Measurements from ENCODE around the gene CTDSPL2. TPM values are rescaled to one million over a fixed set of nuclear protein-coding genes. Genes with fewer than 3 reads are reported as not detected.
"Not testable (repeated sequence)": the region's sequence is repeated elsewhere in the genome, so short reads cannot be mapped to it uniquely, and the experiment has no call there.

Gene CTDSPL2
- total RNA-seq, 4 donors from 2014 or later, result 52.0 to 84.8 (median 62.8) TPM

GRCh38 chr15:44530653-44531052, 103.2 kb downstream of the CTDSPL2 start:
- no peaks in the 10 kb centered on the region for H3K27me3 ChIP-seq
- 92 to 98% methylated on average over 3 of the region's 3 CpGs for WGBS, 2 donors (ENCODE audit: low coverage in 1 of 2)
- TF ChIP-seq CTCF (IDR thresholded peaks at IDR 0.05) (no peak), POLR2AphosphoS5 (IDR thresholded peaks at IDR 0.05) (no peak), EP300 (IDR thresholded peaks at IDR 0.05; ENCODE audit: low read depth) (no peak), POLR2A (IDR thresholded peaks at IDR 0.05) (no peak)
- peaks cover 0 to 8% (median 4%) of the 10 kb centered on the region in 4 donors for H3K4me1 ChIP-seq
- in situ Hi-C loops (cut with MboI; ENCODE audit: low pct_ligation_motif_present in 1 of 4, low pct_unique_long_range_greater_than_20kb in 1 of 4, low sequenced_read_pairs in 3 of 4), result no loop called here
- intact Hi-C loops (cut with DNase I; ENCODE audit: low total_unique reads), result loop anchor here (10.0 kb wide), 1 partner anchor 106 kb away; the partner anchor contains the start of gene CTDSPL2
- H3K9me3 ChIP-seq, result no peaks in the 10 kb centered on the region
- no peak overlapping the region for H3K27ac ChIP-seq
- no peak for DNase-seq
- peaks cover 0 to 9% (median under 1%) of the 10 kb centered on the region in 4 donors for H3K36me3 ChIP-seq
- H3K4me3 ChIP-seq, result no peak overlapping the region

GRCh38 chr15:44532275-44532674, 104.8 kb downstream of the CTDSPL2 start:
- H3K27ac ChIP-seq; H3K9me3 ChIP-seq; H3K4me3 ChIP-seq; H3K27me3 ChIP-seq; H3K36me3 ChIP-seq; DNase-seq; in situ Hi-C loops (cut with MboI; ENCODE audit: low pct_ligation_motif_present in 1 of 4, low pct_unique_long_range_greater_than_20kb in 1 of 4, low sequenced_read_pairs in 3 of 4): not testable (repeated sequence)
- WGBS, 2 donors (ENCODE audit: low coverage in 1 of 2), result 90% methylated on average over 5 of the region's 5 CpGs; no CpG with 5 or more reads in 1 of the 2 donors
- H3K4me1 ChIP-seq, result peaks cover 0 to 11% (median 8%) of the 10 kb centered on the region in 4 donors
- intact Hi-C loops (cut with DNase I; ENCODE audit: low total_unique reads), result loop anchor here (10.0 kb wide), 1 partner anchor 107 kb away; the partner anchor contains the start of gene CTDSPL2

- no peak overlapping the region for H3K4me3 ChIP-seq
- H3K9me3 ChIP-seq, result no peaks in the 10 kb centered on the region
- H3K36me3 ChIP-seq, result no peaks in the 10 kb centered on the region
- intact Hi-C loops (cut with DNase I; ENCODE audit: low total_unique reads), result loop anchor here (10.0 kb wide), 1 partner anchor 108 kb away; the partner anchor contains the start of gene CTDSPL2
- no peak for DNase-seq
- H3K27me3 ChIP-seq, result no peaks in the 10 kb centered on the region
- no peak for TF ChIP-seq CTCF (IDR thresholded peaks at IDR 0.05)
- TF ChIP-seq EP300 (IDR thresholded peaks at IDR 0.05; ENCODE audit: low read depth), result no peak
- no peak for TF ChIP-seq POLR2AphosphoS5 (IDR thresholded peaks at IDR 0.05)
- no peak for TF ChIP-seq POLR2A (IDR thresholded peaks at IDR 0.05)
- no peak overlapping the region for H3K27ac ChIP-seq
- in situ Hi-C loops (cut with MboI; ENCODE audit: low pct_ligation_motif_present in 1 of 4, low pct_unique_long_range_greater_than_20kb in 1 of 4, low sequenced_read_pairs in 3 of 4), result no loop called here
- WGBS, 2 donors (ENCODE audit: low coverage in 1 of 2), result 92% methylated on average over 3 of the region's 3 CpGs; no CpG with 5 or more reads in 1 of the 2 donors
- H3K4me1 ChIP-seq, result peaks cover 0 to 12% (median 8%) of the 10 kb centered on the region in 4 donors
These were observed 105.3 kb downstream of the CTDSPL2 start for GRCh38 chr15:44532689-44533088.

- 96% methylated on average over 8 of the region's 8 CpGs; no CpG with 5 or more reads in 1 of the 2 donors for WGBS, 2 donors (ENCODE audit: low coverage in 1 of 2)
- Histone ChIP-seq H3K9me3 (no peaks in the 10 kb centered on the region), H3K27me3 (no peaks in the 10 kb centered on the region), H3K4me1 (peaks cover 9 to 27% (median 20%) of the 10 kb centered on the region in 4 donors), H3K27ac (peak overlapping the region in 1 of 4 donors; percentile 99), H3K36me3 (no peaks in the 10 kb centered on the region), H3K4me3 (no peak overlapping the region)
- in situ Hi-C loops (cut with MboI; ENCODE audit: low pct_ligation_motif_present in 1 of 4, low pct_unique_long_range_greater_than_20kb in 1 of 4, low sequenced_read_pairs in 3 of 4), result no loop called here
- TF ChIP-seq POLR2A (IDR thresholded peaks at IDR 0.05), result no peak
- TF ChIP-seq CTCF (IDR thresholded peaks at IDR 0.05), result no peak
- TF ChIP-seq EP300 (IDR thresholded peaks at IDR 0.05; ENCODE audit: low read depth), result no peak
- no peak for TF ChIP-seq POLR2AphosphoS5 (IDR thresholded peaks at IDR 0.05)
- no peak for DNase-seq
- intact Hi-C loops (cut with DNase I; ENCODE audit: low total_unique reads), result loop anchor here (10.0 kb wide), 1 partner anchor 110 kb away; the partner anchor contains the start of gene CTDSPL2
These were observed 107.7 kb downstream of the CTDSPL2 start for GRCh38 chr15:44535092-44535491.

Measured in transverse colon (tissue), 4 donors.